ENCODE measurements around the gene SLC18A3.
A peak's percentile ranks its signal among the peaks of the same experiment; 100 is the strongest.

The SLC18A3 gene

DNA sequence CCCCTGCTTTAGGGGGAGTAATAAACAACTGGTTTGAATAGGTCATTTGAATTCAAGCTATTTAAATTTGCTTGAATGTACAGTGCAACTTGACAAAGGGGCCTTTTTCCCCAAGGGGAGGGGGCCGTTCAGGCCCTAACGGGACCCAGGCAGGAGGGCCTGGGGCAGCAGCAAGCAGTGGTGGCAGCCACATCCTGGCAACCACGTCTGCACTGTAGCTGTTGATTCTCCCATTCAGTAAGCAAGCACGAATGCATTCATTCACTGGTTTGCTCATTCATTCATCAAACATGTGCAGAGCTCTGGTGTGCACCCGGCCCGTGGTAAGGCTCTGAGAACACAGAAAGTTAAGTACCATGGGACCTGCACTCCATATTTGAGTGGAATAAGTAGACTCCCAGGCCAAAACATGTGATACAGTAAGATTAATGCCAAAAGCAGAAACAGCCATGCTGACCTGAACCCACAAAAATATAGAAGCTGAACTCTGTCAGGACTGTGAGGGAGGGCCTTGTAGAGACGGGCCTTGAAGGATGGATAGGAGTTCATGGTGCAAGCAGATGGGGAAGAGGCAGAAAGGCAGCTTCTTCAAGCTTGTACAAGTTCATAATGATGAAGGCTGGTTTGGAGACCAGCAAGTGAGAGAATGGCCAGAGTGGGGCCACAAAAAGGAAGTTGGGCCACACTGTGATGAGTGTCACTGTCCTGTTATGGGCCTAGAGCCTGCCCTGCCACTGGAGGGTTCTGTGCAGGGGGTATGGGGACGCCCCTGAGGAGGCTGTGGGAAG, 40.0 kb downstream of the SLC18A3 start:
- TF ChIP-seq, protein P1, sequence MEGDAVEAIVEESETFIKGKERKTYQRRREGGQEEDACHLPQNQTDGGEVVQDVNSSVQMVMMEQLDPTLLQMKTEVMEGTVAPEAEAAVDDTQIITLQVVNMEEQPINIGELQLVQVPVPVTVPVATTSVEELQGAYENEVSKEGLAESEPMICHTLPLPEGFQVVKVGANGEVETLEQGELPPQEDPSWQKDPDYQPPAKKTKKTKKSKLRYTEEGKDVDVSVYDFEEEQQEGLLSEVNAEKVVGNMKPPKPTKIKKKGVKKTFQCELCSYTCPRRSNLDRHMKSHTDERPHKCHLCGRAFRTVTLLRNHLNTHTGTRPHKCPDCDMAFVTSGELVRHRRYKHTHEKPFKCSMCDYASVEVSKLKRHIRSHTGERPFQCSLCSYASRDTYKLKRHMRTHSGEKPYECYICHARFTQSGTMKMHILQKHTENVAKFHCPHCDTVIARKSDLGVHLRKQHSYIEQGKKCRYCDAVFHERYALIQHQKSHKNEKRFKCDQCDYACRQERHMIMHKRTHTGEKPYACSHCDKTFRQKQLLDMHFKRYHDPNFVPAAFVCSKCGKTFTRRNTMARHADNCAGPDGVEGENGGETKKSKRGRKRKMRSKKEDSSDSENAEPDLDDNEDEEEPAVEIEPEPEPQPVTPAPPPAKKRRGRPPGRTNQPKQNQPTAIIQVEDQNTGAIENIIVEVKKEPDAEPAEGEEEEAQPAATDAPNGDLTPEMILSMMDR (IDR thresholded peaks at IDR 0.05; ENCODE audit: low read depth, low read length, poor library complexity, severe bottlenecking): no peak
- TF ChIP-seq EZH2phosphoT487 (IDR thresholded peaks at IDR 0.05; ENCODE audit: borderline replicate concordance, low read length): no peak
- Histone ChIP-seq H3K9me2 (replicated peaks; ENCODE audit: control insufficient read depth, low read length) (no peaks in the 10 kb centered on the region), H3K27me3 (ENCODE audit: control insufficient read depth, low read length) (no peaks in the 10 kb centered on the region), H3K4me2 (ENCODE audit: low read length) (peak overlapping the region; percentile 80), H3K9me3 (ENCODE audit: control insufficient read depth, insufficient read depth, low read length) (no peaks in the 10 kb centered on the region), H3F3A (ENCODE audit: control insufficient read depth, insufficient read depth) (peaks cover 4% of the 10 kb centered on the region; the same call in 1 of the 2 replicates), H3K27ac (ENCODE audit: low read depth, low read length) (peak overlapping the region; percentile 85), H3K4me3 (ENCODE audit: low read length) (peak overlapping the region; percentile 67), H3K36me3 (ENCODE audit: control insufficient read depth, low read length) (no peaks in the 10 kb centered on the region), H4K20me1 (ENCODE audit: control insufficient read depth, insufficient read depth, low read depth, low read length) (no peaks in the 10 kb centered on the region), H3K79me2 (ENCODE audit: control insufficient read depth, low read length) (no peaks in the 10 kb centered on the region), H3K4me1 (ENCODE audit: control insufficient read depth, low read length) (peaks cover 53% of the 10 kb centered on the region)

DNA sequence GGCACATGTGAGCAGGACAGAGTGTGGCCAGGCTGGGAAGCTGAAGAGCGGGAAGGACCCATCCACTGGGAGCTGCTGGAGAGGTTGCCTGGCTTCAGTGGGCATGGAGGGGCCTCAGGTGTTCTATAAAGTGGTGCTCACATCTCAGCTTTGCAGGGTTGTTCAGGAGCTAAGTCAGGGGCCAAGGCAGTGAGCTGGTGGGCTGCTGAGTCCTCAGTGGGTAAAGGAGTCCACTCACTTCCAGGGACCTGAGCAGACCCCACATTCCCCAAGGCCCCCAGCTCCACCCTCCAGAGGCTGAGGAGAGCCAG, 40.6 kb downstream of the SLC18A3 start:
- Histone ChIP-seq H3K36me3 (ENCODE audit: control insufficient read depth, low read length) (no peaks in the 10 kb centered on the region), H3K4me1 (ENCODE audit: control insufficient read depth, low read length) (peaks cover 53% of the 10 kb centered on the region), H3K27me3 (ENCODE audit: control insufficient read depth, low read length) (no peaks in the 10 kb centered on the region), H3K79me2 (ENCODE audit: control insufficient read depth, low read length) (no peaks in the 10 kb centered on the region), H3K9me2 (replicated peaks; ENCODE audit: control insufficient read depth, low read length) (no peaks in the 10 kb centered on the region), H3K27ac (ENCODE audit: low read depth, low read length) (peak overlapping the region; percentile 85), H3F3A (ENCODE audit: control insufficient read depth, insufficient read depth) (peaks cover 4% of the 10 kb centered on the region; the same call in 1 of the 2 replicates), H3K9me3 (ENCODE audit: control insufficient read depth, insufficient read depth, low read length) (no peaks in the 10 kb centered on the region), H3K4me2 (ENCODE audit: low read length) (peak overlapping the region; percentile 80), H3K4me3 (ENCODE audit: low read length) (peak overlapping the region; percentile 67; the same call in 1 of the 2 replicates), H4K20me1 (ENCODE audit: control insufficient read depth, insufficient read depth, low read depth, low read length) (no peaks in the 10 kb centered on the region)
- no peak for TF ChIP-seq EZH2phosphoT487 (IDR thresholded peaks at IDR 0.05; ENCODE audit: borderline replicate concordance, low read length)
- TF ChIP-seq, protein P1 (IDR thresholded peaks at IDR 0.05; ENCODE audit: low read depth, low read length, poor library complexity, severe bottlenecking): no peak

DNA sequence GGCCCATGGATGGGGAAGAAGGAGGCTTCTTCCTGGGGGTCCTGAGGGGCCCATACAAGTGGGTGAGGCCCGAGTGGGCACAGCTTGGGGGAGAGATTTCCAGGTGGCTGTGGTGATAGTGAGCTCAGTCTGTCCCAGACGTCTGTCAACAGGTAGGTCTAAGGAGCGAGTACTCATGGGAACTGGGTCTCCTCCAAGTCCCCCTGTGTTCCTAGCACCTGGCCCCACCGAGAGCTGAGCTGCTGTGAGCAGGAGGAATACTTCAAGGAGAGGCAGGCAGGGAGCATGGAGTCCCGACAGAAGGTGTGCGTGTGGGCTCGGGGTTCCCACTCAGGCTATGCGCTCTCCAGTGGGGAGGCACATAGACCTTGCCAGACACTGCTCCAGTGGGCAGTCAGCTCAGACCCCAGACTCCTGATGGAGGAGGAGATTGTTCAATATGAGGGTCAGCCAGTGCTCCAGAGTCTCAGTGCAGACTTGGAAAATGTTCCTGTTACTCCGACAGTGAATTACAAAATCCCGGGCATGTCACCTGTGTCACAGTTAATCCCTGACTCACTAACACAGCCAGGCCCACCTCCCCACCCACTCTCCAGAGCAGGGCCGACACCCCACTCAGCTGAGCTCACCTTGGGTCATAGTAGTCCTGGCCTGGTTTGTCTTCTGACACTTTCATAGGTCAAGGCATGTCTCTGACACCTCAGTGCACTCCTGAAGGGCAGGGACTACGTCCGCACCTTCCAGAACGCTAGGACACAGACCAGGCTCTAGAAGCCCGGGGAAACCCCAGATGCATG, 41.1 kb downstream of the SLC18A3 start:
- Histone ChIP-seq H4K20me1 (ENCODE audit: control insufficient read depth, insufficient read depth, low read depth, low read length) (no peaks in the 10 kb centered on the region), H3K36me3 (ENCODE audit: control insufficient read depth, low read length) (no peaks in the 10 kb centered on the region), H3K9me2 (replicated peaks; ENCODE audit: control insufficient read depth, low read length) (no peaks in the 10 kb centered on the region), H3K4me2 (ENCODE audit: low read length) (0 out of 2 replicates have a peak overlapping the region, but pooled peaks have one; percentile 80), H3K4me1 (ENCODE audit: control insufficient read depth, low read length) (peaks cover 53% of the 10 kb centered on the region), H3K4me3 (ENCODE audit: low read length) (no peak overlapping the region), H3F3A (ENCODE audit: control insufficient read depth, insufficient read depth) (peaks cover 4% of the 10 kb centered on the region; the same call in 1 of the 2 replicates), H3K27ac (ENCODE audit: low read depth, low read length) (no peak overlapping the region; the same call in 1 of the 2 replicates), H3K79me2 (ENCODE audit: control insufficient read depth, low read length) (no peaks in the 10 kb centered on the region), H3K27me3 (ENCODE audit: control insufficient read depth, low read length) (no peaks in the 10 kb centered on the region), H3K9me3 (ENCODE audit: control insufficient read depth, insufficient read depth, low read length) (no peaks in the 10 kb centered on the region)
- TF ChIP-seq EZH2phosphoT487 (IDR thresholded peaks at IDR 0.05; ENCODE audit: borderline replicate concordance, low read length): no peak
- TF ChIP-seq, protein P1 (IDR thresholded peaks at IDR 0.05; ENCODE audit: low read depth, low read length, poor library complexity, severe bottlenecking): no peak

Data from DOHH2 (cell line).